Gastrocnemius medialis (tissue), 4 donors: ENCODE results near the gene TET3.

ENCODE experiments used
- POLR2A ChIP-seq, 2 donors: fragments of 450-650 bp; IDR thresholded peaks; one replicate each; pipeline ENCODE4 v1.6.1; 2017; ENCODE audit warnings: antibody characterized with exemption in 2 of 2, mild to moderate bottlenecking in 2 of 2, moderate library complexity in 2 of 2
- TF ChIP-seq, protein P1 (sequence below), 5 experiments: fragments of 450-650 bp in 3 of 5; fragments of 200-600 bp in 2 of 5; sonication (generic) in 2 of 5; IDR thresholded peaks in 4 of 5; conservative IDR thresholded peaks in 1 of 5; 1 replicate in 4 of 5; 2 replicates in 1 of 5; pipeline ENCODE4 v1.5.1; 2016 to 2019; ENCODE audit warnings: antibody characterized with exemption in 5 of 5, mild to moderate bottlenecking in 3 of 5, moderate library complexity in 3 of 5

GRCh38 chr2:74031221-74031620, 46.5 kb downstream of the TET3 start:
- TF ChIP-seq, protein P1, sequence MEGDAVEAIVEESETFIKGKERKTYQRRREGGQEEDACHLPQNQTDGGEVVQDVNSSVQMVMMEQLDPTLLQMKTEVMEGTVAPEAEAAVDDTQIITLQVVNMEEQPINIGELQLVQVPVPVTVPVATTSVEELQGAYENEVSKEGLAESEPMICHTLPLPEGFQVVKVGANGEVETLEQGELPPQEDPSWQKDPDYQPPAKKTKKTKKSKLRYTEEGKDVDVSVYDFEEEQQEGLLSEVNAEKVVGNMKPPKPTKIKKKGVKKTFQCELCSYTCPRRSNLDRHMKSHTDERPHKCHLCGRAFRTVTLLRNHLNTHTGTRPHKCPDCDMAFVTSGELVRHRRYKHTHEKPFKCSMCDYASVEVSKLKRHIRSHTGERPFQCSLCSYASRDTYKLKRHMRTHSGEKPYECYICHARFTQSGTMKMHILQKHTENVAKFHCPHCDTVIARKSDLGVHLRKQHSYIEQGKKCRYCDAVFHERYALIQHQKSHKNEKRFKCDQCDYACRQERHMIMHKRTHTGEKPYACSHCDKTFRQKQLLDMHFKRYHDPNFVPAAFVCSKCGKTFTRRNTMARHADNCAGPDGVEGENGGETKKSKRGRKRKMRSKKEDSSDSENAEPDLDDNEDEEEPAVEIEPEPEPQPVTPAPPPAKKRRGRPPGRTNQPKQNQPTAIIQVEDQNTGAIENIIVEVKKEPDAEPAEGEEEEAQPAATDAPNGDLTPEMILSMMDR (IDR thresholded peaks at IDR 0.05 in 4 of 5, conservative IDR thresholded peaks at IDR 0.05 in 1 of 5): no peak
- TF ChIP-seq POLR2A (IDR thresholded peaks at IDR 0.05): no peak
